Liver (tissue), 9 donors: Measurements from ENCODE around the gene KHNYN. TPM values are rescaled to one million over a fixed set of nuclear protein-coding genes. Genes with fewer than 3 reads are reported as not detected.

Experiments
- DNase-seq: peaks from one replicate; pipeline ENCODE4 v3.0.0-alpha.2; 2017; ENCODE audit warnings: low spot score
- H3K27ac ChIP-seq, 2 donors: one replicate each; pipeline ENCODE4 v1.7.0; 2013; ENCODE audit warnings: inconsistent platforms in 2 of 2, low read length in 2 of 2, control low read depth in 1 of 2, low read depth in 1 of 2, mild to moderate bottlenecking in 1 of 2
- H3K27me3 ChIP-seq, 4 donors: one replicate each; pipeline versions ENCODE4 v1.6.1 to v1.7.0; 2013; ENCODE audit warnings: low read length in 3 of 4, inconsistent platforms in 1 of 4, mild to moderate bottlenecking in 1 of 4, moderate library complexity in 1 of 4; ENCODE audit not compliant: control insufficient read depth in 4 of 4, insufficient read depth in 4 of 4
- H3K36me3 ChIP-seq, 4 donors: one replicate each; pipeline versions ENCODE4 v1.6.1 to v1.7.0; 2013; ENCODE audit warnings: low read length in 3 of 4, mild to moderate bottlenecking in 3 of 4, low read depth in 1 of 4, moderate library complexity in 1 of 4; ENCODE audit not compliant: control insufficient read depth in 4 of 4, insufficient read depth in 3 of 4
- H3K4me1 ChIP-seq, 4 donors: one replicate each; pipeline versions ENCODE4 v1.6.1 to v1.7.0; 2013; ENCODE audit warnings: low read length in 3 of 4, mild to moderate bottlenecking in 3 of 4, moderate library complexity in 1 of 4; ENCODE audit not compliant: control insufficient read depth in 4 of 4, insufficient read depth in 4 of 4
- H3K4me3 ChIP-seq, 3 donors: one replicate each; pipeline versions ENCODE4 v1.6.1 to v1.7.0; 2013; ENCODE audit warnings: low read length in 3 of 3, control low read depth in 1 of 3, low read depth in 1 of 3, mild to moderate bottlenecking in 1 of 3
- H3K9ac ChIP-seq, 2 donors: one replicate each; pipeline ENCODE4 v1.7.0; 2013; ENCODE audit warnings: low read length in 2 of 2, mild to moderate bottlenecking in 2 of 2, moderate library complexity in 2 of 2, control low read depth in 1 of 2, low read depth in 1 of 2
- H3K9me3 ChIP-seq, 4 donors: one replicate each; pipeline versions ENCODE4 v1.6.1 to v1.7.0; 2013; ENCODE audit warnings: low read length in 3 of 4; ENCODE audit not compliant: control insufficient read depth in 4 of 4
- EGR1 ChIP-seq, 2 donors: IDR thresholded peaks; 2 replicates each; pipeline ENCODE4 v1.6.1; 2016 to 2018; ENCODE audit warnings: antibody characterized with exemption in 2 of 2, low read depth in 2 of 2
- FOXA1 ChIP-seq: IDR thresholded peaks from 2 replicates; pipeline ENCODE4 v1.6.1; 2016; ENCODE audit warnings: antibody characterized with exemption
- FOXA2 ChIP-seq: IDR thresholded peaks from 2 replicates; pipeline ENCODE4 v1.6.1; 2016; ENCODE audit warnings: antibody characterized with exemption
- GABPA ChIP-seq, 2 donors: IDR thresholded peaks in 1 of 2; conservative IDR thresholded peaks in 1 of 2; 2 replicates each; pipeline ENCODE4 v1.6.1; 2016; ENCODE audit warnings: antibody characterized with exemption in 2 of 2, mild to moderate bottlenecking in 1 of 2, moderate library complexity in 1 of 2
- HNF4A ChIP-seq, 2 donors: conservative IDR thresholded peaks; 2 replicates each; pipeline ENCODE4 v1.6.1; 2016; ENCODE audit warnings: antibody characterized with exemption in 2 of 2, mild to moderate bottlenecking in 2 of 2
- HNF4G ChIP-seq: IDR thresholded peaks from 2 replicates; pipeline ENCODE4 v1.6.1; 2016; ENCODE audit warnings: antibody characterized with exemption
- JUND ChIP-seq, 2 donors: IDR thresholded peaks; 2 replicates each; pipeline ENCODE4 v1.6.1; 2016; ENCODE audit warnings: antibody characterized with exemption in 2 of 2
- NR2F2 ChIP-seq: IDR thresholded peaks from 2 replicates; pipeline ENCODE4 v1.6.1; 2016; ENCODE audit warnings: antibody characterized with exemption
- RAD21 ChIP-seq, 2 donors: IDR thresholded peaks; 2 replicates each; pipeline ENCODE4 v1.6.1; 2016; ENCODE audit warnings: antibody characterized with exemption in 2 of 2, mild to moderate bottlenecking in 2 of 2
- RXRA ChIP-seq, 2 donors: IDR thresholded peaks; 2 replicates each; pipeline ENCODE4 v1.6.1; 2017 to 2018; ENCODE audit warnings: antibody characterized with exemption in 2 of 2, mild to moderate bottlenecking in 1 of 2
- SP1 ChIP-seq: IDR thresholded peaks from 2 replicates; pipeline ENCODE4 v1.6.1; 2018; ENCODE audit warnings: antibody characterized with exemption, mild to moderate bottlenecking
- TAF1 ChIP-seq: conservative IDR thresholded peaks from 2 replicates; pipeline ENCODE4 v1.6.1; 2016; ENCODE audit warnings: antibody characterized with exemption, mild to moderate bottlenecking
- YY1 ChIP-seq: IDR thresholded peaks from 2 replicates; pipeline ENCODE4 v1.6.1; 2016; ENCODE audit warnings: antibody characterized with exemption, mild to moderate bottlenecking
- WGBS: extraction: QIAGEN DNeasy Blood & Tissue Kit; methylation state at CpG from one replicate; pipeline ENCODE4 v1.1.7; 2013; 5-methylcytosine and 5-hydroxymethylcytosine counted together
- polyA plus RNA-seq, 2 donors: library from polyadenylated mRNA; stranded (reverse) in 1 of 2; unstranded in 1 of 2; fragments of 200-250 nt in 1 of 2; fragments of >200 nt in 1 of 2; fragmentation: Nextera tagmentation in 1 of 2; extraction: Ambion mirVana in 1 of 2; gene quantifications; one replicate each; pipeline versions ENCODE4 v1.2.1 to v1.2.3, GENCODE V29; 2013 to 2015
- total RNA-seq, 2 donors: library from RNA; depleted of rRNA; stranded (reverse); fragments of >200 nt; gene quantifications; one replicate each; pipeline ENCODE4 v1.2.3, GENCODE V29; 2014
- TF ChIP-seq, protein P1 (sequence below): fragments of 150-350 bp; IDR thresholded peaks from 2 replicates; pipeline ENCODE4 v1.5.1; 2017; ENCODE audit warnings: improper control_type of control experiment, low read depth, low read length; ENCODE audit not compliant: missing input control
- TF ChIP-seq, protein P2 (sequence below): IDR thresholded peaks from 2 replicates; pipeline ENCODE4 v1.6.1; 2016; ENCODE audit warnings: antibody characterized with exemption, mild to moderate bottlenecking
- TF ChIP-seq, protein P3 (sequence below): IDR thresholded peaks from 2 replicates; pipeline ENCODE4 v1.6.1; 2016; ENCODE audit warnings: antibody characterized with exemption
- TF ChIP-seq, protein P4 (sequence below): IDR thresholded peaks from 2 replicates; pipeline ENCODE4 v1.6.1; 2016; ENCODE audit warnings: antibody characterized with exemption
- TF ChIP-seq, protein P5 (sequence below): IDR thresholded peaks from 2 replicates; pipeline ENCODE4 v1.6.1; 2016; ENCODE audit warnings: antibody characterized with exemption
- donor health status: healthy.
- donor health status: healthy.
- donor health status: healthy.
- donor health status: healthy.
- donor health status: healthy.

KHNYN gene
- total and polyA plus RNA-seq, 4 donors = 3.0 to 40.3 (median 24.6) TPM

DNA sequence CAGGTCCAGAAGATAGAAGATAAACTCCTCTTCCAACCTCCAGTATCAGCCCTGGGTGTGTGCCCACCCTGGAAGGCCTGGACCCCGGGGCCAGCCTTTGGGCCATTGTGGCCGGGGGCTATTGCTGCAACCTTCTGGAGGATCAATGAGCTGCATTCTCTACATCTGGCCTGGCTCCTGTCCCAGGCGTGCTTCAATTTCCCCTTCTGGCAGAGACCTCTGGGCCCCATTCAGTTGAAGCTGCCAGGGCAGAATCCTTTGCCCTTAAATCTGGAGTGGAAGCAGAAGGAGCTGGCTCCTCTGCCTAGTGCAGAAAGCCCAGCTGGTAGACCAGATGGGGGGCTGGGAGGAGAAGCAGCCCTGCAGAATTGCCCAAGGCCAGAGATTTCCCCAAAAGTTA is 21.0 kb upstream of the KHNYN start:
- peaks cover 0 to 11% (median under 1%) of the 10 kb centered on the region in 4 donors for H3K36me3 ChIP-seq
- 69% methylated on average over 3 of the region's 3 CpGs for WGBS
- TF ChIP-seq RXRA (IDR thresholded peaks at IDR 0.05) = no peak
- no peak for TF ChIP-seq YY1

DNA sequence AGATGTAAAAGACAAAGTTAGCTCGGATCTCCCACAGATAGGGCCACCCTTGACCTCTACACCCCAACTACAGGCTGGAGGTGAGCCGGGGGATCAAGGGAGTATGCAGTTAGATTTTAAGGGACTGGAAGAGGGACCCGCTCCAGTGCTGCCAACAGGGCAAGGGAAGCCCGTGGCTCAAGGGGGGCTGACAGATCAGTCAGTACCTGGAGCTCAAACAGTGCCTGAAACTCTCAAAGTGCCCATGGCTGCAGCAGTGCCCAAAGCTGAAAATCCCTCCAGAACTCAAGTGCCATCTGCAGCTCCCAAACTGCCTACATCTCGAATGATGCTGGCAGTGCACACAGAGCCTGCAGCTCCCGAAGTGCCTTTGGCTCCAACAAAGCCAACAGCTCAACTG is 20.6 kb upstream of the KHNYN start:
- Histone ChIP-seq H3K9me3 (no peaks in the 10 kb centered on the region), H3K4me3 (no peak overlapping the region), H3K4me1 (no peaks in the 10 kb centered on the region), H3K27me3 (no peaks in the 10 kb centered on the region), H3K36me3 (peaks cover 0 to 11% (median 2%) of the 10 kb centered on the region in 4 donors), H3K9ac (no peak overlapping the region), H3K27ac (no peak overlapping the region)
- TF ChIP-seq NR2F2 (no peak), HNF4A (conservative IDR thresholded peaks at IDR 0.05) (no peak), RXRA (IDR thresholded peaks at IDR 0.05) (no peak), YY1 (no peak), TAF1 (no peak), SP1 (no peak), HNF4G (no peak), GABPA (IDR thresholded peaks at IDR 0.05 in 1 of 2, conservative IDR thresholded peaks at IDR 0.05 in 1 of 2) (no peak), JUND (IDR thresholded peaks at IDR 0.05) (no peak), EGR1 (IDR thresholded peaks at IDR 0.05; ENCODE audit: low read depth in 2 of 2) (no peak), FOXA2 (no peak), FOXA1 (no peak), RAD21 (IDR thresholded peaks at IDR 0.05) (no peak)
- TF ChIP-seq, protein P1, sequence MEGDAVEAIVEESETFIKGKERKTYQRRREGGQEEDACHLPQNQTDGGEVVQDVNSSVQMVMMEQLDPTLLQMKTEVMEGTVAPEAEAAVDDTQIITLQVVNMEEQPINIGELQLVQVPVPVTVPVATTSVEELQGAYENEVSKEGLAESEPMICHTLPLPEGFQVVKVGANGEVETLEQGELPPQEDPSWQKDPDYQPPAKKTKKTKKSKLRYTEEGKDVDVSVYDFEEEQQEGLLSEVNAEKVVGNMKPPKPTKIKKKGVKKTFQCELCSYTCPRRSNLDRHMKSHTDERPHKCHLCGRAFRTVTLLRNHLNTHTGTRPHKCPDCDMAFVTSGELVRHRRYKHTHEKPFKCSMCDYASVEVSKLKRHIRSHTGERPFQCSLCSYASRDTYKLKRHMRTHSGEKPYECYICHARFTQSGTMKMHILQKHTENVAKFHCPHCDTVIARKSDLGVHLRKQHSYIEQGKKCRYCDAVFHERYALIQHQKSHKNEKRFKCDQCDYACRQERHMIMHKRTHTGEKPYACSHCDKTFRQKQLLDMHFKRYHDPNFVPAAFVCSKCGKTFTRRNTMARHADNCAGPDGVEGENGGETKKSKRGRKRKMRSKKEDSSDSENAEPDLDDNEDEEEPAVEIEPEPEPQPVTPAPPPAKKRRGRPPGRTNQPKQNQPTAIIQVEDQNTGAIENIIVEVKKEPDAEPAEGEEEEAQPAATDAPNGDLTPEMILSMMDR = no peak
- TF ChIP-seq, protein P2, sequence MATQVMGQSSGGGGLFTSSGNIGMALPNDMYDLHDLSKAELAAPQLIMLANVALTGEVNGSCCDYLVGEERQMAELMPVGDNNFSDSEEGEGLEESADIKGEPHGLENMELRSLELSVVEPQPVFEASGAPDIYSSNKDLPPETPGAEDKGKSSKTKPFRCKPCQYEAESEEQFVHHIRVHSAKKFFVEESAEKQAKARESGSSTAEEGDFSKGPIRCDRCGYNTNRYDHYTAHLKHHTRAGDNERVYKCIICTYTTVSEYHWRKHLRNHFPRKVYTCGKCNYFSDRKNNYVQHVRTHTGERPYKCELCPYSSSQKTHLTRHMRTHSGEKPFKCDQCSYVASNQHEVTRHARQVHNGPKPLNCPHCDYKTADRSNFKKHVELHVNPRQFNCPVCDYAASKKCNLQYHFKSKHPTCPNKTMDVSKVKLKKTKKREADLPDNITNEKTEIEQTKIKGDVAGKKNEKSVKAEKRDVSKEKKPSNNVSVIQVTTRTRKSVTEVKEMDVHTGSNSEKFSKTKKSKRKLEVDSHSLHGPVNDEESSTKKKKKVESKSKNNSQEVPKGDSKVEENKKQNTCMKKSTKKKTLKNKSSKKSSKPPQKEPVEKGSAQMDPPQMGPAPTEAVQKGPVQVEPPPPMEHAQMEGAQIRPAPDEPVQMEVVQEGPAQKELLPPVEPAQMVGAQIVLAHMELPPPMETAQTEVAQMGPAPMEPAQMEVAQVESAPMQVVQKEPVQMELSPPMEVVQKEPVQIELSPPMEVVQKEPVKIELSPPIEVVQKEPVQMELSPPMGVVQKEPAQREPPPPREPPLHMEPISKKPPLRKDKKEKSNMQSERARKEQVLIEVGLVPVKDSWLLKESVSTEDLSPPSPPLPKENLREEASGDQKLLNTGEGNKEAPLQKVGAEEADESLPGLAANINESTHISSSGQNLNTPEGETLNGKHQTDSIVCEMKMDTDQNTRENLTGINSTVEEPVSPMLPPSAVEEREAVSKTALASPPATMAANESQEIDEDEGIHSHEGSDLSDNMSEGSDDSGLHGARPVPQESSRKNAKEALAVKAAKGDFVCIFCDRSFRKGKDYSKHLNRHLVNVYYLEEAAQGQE = no peak
- TF ChIP-seq, protein P3, sequence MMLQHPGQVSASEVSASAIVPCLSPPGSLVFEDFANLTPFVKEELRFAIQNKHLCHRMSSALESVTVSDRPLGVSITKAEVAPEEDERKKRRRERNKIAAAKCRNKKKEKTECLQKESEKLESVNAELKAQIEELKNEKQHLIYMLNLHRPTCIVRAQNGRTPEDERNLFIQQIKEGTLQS = no peak
- TF ChIP-seq, protein P4, sequence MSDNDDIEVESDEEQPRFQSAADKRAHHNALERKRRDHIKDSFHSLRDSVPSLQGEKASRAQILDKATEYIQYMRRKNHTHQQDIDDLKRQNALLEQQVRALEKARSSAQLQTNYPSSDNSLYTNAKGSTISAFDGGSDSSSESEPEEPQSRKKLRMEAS = no peak
- TF ChIP-seq, protein P5, sequence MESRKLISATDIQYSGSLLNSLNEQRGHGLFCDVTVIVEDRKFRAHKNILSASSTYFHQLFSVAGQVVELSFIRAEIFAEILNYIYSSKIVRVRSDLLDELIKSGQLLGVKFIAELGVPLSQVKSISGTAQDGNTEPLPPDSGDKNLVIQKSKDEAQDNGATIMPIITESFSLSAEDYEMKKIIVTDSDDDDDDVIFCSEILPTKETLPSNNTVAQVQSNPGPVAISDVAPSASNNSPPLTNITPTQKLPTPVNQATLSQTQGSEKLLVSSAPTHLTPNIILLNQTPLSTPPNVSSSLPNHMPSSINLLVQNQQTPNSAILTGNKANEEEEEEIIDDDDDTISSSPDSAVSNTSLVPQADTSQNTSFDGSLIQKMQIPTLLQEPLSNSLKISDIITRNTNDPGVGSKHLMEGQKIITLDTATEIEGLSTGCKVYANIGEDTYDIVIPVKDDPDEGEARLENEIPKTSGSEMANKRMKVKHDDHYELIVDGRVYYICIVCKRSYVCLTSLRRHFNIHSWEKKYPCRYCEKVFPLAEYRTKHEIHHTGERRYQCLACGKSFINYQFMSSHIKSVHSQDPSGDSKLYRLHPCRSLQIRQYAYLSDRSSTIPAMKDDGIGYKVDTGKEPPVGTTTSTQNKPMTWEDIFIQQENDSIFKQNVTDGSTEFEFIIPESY = no peak
- no peak for DNase-seq
- 94% methylated on average over 6 of the region's 6 CpGs for WGBS

More for the DNA sequence above, 21.0 kb upstream of the KHNYN start:
- no peaks in the 10 kb centered on the region for H3K27me3 ChIP-seq
- peaks cover 0 to 2% (median 0%) of the 10 kb centered on the region in 4 donors for H3K4me1 ChIP-seq
- H3K4me3 ChIP-seq = no peak overlapping the region
- DNase-seq = no peak
- H3K27ac ChIP-seq = no peak overlapping the region
- no peak overlapping the region for H3K9ac ChIP-seq
- no peaks in the 10 kb centered on the region for H3K9me3 ChIP-seq
